LNCaP clone FGC (cell line): ENCODE measurements around the gene DNAJC15.
A peak's percentile ranks its signal among the peaks of the same experiment; 100 is the strongest.

Experiments used
- DNase-seq: peaks from one replicate; pipeline ENCODE4 v3.0.0-alpha.2; 2011; ENCODE audit warnings: low read depth
- H3K4me3 ChIP-seq: 2 replicates; pipeline ENCODE4 v1.5.1; 2011; ENCODE audit warnings: mild to moderate bottlenecking, low read depth, low read length, control low read depth
- TF ChIP-seq, protein P1 (sequence below): IDR thresholded peaks from 2 replicates; pipeline ENCODE4 v1.5.1; 2012; ENCODE audit warnings: mild to moderate bottlenecking; ENCODE audit not compliant: control insufficient read depth, insufficient read depth; ENCODE audit errors: extremely low read depth

Gene DNAJC15

DNA sequence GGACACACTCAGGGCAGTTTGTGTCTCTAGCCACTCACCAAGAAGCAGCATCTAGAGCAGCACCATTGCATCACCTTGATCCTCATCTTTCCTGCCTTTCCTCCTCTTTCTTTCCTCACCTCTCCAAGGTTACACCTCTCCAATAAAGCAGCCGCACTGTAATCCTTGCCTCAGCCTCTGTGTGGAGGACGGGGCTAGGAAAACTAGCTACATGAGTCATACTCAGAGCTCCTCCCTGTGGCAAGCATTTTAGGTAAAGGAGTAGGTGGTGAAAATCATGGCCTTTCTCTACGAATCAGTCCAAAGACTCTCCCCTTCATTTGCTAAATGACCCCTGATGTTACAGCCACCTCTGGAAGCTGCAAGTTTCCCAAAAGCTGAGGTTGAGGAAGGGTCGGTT lies 108.9 kb downstream of the DNAJC15 start:
- TF ChIP-seq, protein P1, sequence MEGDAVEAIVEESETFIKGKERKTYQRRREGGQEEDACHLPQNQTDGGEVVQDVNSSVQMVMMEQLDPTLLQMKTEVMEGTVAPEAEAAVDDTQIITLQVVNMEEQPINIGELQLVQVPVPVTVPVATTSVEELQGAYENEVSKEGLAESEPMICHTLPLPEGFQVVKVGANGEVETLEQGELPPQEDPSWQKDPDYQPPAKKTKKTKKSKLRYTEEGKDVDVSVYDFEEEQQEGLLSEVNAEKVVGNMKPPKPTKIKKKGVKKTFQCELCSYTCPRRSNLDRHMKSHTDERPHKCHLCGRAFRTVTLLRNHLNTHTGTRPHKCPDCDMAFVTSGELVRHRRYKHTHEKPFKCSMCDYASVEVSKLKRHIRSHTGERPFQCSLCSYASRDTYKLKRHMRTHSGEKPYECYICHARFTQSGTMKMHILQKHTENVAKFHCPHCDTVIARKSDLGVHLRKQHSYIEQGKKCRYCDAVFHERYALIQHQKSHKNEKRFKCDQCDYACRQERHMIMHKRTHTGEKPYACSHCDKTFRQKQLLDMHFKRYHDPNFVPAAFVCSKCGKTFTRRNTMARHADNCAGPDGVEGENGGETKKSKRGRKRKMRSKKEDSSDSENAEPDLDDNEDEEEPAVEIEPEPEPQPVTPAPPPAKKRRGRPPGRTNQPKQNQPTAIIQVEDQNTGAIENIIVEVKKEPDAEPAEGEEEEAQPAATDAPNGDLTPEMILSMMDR = peak; percentile 59
- no peak overlapping the region for H3K4me3 ChIP-seq
- DNase-seq = peak; percentile 37

DNA sequence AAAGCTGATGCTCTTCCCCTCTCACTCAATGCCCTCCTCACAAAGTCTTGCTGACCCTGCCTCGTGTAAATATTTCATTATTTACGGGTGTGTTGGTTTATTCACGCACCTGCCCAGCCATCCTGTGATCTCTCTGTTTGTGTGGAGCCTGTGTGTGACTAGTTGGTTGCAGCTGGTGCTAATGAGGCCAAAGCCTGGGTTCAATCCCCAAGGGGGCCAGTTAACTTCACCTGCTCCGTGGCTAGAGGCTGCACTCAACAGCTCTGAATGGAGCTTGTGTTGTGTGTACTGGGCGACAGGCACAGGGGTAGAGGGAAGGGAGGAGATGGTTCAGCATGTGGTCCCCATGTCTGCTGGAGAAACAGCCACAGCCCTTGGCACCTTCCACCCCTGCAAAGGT lies 109.5 kb downstream of the DNAJC15 start:
- TF ChIP-seq, protein P1 = no peak
- DNase-seq = no peak
- H3K4me3 ChIP-seq = no peak overlapping the region

GRCh38 chr13:43133792-43134191 lies 110.4 kb downstream of the DNAJC15 start:
- no peak for DNase-seq
- TF ChIP-seq, protein P1 = no peak
- H3K4me3 ChIP-seq = no peak overlapping the region

DNA sequence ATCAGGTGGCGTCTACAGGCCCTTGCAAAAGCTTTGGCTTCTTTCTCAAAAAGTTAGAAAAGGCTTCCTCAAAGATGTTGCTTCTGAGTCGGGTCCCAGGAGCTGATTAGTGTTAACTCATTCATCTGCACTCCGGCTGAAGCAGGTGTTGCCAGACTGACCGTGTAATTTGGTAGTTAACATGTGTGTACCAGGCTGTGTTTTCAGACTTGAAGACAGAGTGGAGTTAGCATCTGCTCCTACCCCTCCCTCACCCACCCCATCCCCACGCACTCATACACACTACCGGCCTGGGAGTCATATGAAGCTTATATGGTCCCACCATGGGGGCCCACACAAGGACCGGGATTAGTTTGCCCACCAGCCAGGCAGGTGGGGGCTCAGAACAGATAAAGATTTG lies 111.5 kb downstream of the DNAJC15 start:
- TF ChIP-seq, protein P1 = no peak
- no peak overlapping the region for H3K4me3 ChIP-seq
- DNase-seq = no peak

DNA sequence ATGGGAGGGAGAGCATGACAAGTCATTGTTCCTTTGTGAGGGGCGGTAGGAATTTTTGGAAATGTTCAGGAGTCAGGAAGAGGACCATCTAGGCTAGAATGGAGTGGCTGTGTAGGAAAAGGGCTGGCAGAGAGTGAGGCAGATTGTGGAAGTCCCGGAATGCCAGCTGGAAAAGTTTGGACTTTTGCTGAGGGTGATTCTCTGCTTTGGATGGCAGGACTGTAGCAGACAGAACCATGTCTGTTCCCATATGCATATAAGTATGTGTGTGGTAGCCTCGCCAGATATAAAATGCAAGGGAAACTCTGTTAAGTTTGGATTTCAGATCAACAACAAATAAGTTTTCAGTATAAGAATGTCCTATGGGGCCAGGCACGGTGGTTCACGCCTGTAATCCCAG lies 112.1 kb downstream of the DNAJC15 start:
- no peak for DNase-seq
- no peak overlapping the region for H3K4me3 ChIP-seq
- TF ChIP-seq, protein P1 = no peak

DNA sequence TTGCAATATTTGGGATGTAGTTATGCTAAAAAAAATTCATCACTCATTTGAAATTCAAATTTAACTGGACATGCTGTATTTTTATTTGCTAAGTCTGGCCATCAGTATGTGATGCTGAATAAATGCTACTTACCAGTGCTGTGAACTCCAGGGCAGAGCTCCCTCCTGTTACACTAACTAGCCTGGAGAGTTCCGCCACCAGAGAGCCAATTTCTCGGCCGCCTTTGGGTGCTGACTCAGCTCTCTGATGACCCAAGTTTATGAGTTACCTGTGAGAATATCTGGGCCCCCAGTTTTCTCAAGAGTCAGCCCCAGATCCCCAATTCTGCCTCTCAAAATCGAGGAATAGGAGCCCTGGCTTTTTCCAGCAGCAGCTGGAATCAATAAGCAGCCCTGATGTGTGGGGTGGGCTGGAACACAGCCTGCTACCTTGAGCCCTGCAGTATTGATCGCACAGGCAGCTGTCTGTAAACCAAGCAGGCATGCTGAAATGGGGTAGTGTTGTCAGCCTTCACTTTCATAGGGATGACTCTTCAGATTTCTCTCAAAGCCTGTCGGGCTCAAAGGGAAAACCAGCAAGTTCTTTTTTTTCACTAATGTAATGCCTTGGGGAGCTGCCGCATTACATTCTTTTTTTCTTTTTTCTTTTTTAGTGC lies 113.7 kb downstream of the DNAJC15 start:
- no peak for DNase-seq
- no peak overlapping the region for H3K4me3 ChIP-seq
- TF ChIP-seq, protein P1 = no peak

- DNase-seq = no peak
- no peak overlapping the region for H3K4me3 ChIP-seq
- TF ChIP-seq, protein P1 = no peak
These were observed 115.8 kb downstream of the DNAJC15 start for GRCh38 chr13:43139211-43139610.
